Endometrium (tissue), 2 donors: ENCODE data around the gene SLC25A11.
A peak's percentile ranks its signal among the peaks of the same experiment; 100 is the strongest.
"Not testable (repeated sequence)": the region's sequence is repeated elsewhere in the genome, so short reads cannot be mapped to it uniquely, and the experiment has no call there.

Source experiments
- FAIRE-seq: peaks from 2 replicates; lab custom pipeline; 2012; peaks lifted over from hg19 to GRCh38; lab: Jason Lieb, UNC
- donor health status: control.
- donor health status: control.

SLC25A11 gene

DNA sequence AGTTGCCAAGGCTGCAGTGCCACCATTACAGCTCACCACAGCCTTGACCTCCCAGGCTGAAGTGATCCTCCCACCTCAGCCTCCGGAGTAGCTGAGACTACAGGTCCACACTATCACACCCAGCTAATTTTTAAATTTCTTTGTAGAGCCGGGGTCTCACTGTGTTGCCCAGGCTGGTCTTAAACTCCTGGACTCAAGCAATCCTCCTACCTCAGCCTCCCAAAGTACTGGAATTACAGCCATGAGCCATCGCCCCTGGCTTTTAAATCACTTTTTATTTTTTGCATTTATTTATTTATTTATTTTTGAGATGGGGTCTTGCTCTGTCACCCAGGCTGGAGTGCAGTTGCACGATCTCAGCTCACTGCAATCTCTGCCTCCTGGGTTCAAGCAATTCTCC lies 25.3 kb downstream of the SLC25A11 start:
- not testable (repeated sequence) for FAIRE-seq

- FAIRE-seq: no peak
These were observed 25.9 kb downstream of the SLC25A11 start for GRCh38 chr17:4913994-4914393.

DNA sequence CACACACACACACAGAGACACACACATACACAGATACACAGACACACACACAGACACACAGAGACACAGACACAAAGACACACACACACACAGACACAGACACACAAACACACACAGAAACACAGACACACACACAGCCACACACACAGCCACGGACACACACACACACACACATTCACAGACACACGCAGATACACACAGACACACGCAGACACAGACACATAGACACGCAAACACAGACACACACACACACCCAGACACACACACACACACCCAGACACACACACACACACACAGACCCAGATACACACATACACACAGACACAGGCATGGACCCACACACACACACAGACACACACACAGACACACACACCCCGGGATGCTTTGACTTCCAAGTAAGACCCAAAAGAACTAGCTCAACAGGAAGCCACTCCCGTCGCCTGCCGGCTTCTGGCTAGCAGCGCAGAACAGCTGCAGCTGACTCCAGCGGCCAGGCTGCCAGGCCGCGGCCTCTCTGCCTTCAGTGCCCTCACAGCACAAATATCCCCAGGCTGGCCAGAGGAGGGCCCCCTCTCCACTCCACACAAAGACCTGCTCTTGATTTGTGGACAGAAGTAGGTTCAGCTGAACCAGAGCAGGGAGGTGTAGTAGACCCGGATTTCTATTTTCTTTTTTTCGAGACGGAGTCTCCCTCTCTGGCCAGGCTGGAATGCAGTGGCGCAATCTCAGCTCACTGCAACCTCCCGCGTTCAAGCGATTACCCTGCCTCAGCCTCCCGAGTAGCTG lies 30.9 kb downstream of the SLC25A11 start:
- FAIRE-seq: peak; percentile 59

DNA sequence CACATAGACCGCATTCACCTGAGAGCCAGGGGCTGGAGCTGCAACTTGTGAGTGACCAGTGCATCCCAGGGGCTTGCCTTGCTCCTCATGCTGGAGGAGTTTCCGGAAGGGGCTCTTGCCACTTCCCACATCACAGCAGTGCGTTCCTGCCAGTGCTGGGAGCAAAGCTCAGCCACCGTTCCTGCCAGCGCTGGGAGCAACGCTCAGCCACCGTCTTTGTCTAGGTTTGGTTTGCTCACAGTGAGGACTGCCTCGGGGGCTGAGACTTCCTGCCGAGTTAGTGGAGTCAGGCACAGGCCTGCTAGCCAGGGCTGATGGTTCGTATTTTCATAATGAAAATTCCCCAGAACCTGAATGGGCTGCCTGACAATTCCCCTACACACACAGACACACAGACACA lies 31.5 kb downstream of the SLC25A11 start:
- no peak for FAIRE-seq

- not testable (repeated sequence) for FAIRE-seq
These were observed 33.2 kb downstream of the SLC25A11 start for GRCh38 chr17:4906642-4907041.

DNA sequence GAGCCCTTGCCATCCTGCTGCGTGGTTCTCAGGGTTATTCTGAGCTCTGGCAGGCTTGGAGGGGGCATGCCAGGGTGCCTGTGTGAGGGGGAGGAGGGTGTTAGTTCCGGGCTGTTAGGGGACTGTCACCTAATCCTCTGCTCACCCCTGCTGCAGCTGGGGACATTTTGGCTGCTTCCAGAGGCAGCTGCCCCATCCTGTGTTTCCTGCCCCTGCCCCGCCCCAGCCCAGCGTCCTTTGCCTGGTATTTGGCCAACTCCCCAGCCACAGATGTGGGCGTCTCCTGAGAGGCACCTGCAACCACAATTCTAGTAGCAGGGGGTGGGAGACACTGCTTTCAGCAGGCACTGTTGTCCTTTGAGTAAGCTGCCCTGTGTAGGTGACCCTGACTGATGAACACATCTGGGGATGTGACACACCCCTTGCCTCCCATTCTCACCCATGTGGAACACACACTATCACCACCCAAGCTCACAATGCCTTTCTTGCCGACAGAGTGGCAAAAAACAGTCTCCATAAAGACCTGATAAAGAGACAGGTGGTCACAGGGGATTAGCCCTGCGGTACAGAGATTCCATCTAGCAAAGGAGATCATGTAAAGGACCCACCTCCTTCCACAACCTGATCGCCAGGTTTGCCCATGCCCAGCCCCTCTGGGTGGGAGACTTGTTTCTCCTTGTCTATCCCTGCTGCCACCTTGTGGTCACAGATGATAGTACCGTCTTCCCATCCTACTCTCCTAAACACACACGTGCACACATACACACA lies 36.6 kb downstream of the SLC25A11 start, which contains the start of gene CHRNE:
Gene CHRNE (minus strand): TSS at position 48 of the 768 bp plus-strand sequence. CDS start 35 bp downstream, at position 13.
- FAIRE-seq: peak; percentile 48

GRCh38 chr17:4902540-4902939 lies 37.3 kb downstream of the SLC25A11 start:
- no peak for FAIRE-seq

DNA sequence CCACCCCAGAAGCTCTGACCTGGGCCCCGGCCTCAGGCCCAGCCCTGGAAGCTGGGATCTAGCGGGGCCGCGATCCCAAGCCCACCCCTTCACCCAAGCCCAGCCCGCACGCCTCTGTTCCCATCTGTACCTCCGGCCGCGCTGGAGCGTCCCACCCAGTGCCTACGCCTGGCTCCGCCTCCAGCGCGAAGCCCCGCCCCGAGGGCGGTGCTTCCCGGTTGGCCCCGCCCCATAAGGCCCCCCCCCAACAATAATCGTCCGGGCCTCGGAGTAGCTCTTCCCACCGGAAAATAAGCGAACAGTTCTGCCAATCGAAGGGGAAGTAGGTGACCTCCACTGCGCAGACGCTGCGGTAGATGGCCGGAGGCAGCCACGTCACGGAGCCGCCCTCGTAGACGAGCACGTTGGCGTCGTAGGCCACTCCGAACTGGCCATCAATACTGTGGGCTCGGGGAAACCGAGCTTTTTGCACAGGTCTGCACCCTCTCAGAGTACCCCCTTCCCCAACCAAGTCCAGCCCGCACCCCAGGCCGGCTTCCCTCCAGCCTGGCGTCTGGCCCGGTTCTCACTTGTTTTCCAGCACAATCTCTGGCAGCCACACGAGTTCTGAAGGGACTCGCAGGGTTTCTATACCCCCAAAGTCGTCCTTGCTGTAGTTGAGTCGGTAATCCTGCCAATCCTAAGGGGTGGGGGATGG lies 38.0 kb downstream of the SLC25A11 start:
- FAIRE-seq: no peak

- FAIRE-seq: no peak
These were observed 38.7 kb downstream of the SLC25A11 start for GRCh38 chr17:4901108-4901647.

DNA sequence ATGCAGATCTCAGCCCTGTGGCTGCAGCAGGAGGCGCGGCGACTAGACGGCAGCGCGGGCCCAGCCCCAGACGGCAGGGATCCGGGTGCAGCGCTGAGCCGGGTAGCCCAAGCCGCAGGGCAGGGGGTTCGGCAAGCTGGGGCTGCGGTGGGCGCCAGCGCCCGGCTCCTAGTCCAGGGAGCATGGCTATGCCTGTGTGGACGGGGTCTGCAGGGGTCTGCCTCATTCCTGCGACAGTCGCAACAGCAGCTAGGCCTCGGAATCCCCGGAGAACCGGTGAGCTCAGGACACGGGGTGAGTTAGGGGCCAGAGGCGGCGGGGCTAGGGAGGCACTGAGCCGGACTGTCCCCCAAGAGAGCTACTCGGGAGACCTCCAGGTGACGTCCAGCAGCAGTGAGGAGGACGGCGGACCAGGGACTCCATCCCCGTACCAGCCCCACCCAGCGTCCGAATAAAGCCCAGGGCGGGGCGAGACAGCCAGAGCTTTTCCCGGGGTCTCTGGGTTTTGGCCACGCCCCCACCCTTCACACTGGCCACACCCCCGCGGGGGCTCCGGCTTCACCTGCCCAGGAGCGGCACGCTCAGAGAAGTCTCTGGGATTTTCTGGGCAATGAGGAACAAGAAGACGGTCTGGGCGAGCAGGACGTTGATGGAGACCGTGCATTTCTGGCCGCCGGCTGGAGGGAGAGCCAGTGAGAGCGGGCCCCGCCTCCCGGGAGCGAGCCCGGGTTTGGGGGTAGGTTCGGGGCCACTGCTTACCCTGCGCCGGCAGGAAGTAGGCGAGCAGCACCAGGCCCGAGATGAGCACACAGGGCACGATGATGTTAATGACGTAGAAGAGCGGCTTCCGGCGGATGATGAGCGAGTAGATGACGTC lies 39.4 kb downstream of the SLC25A11 start:
- FAIRE-seq: no peak

DNA sequence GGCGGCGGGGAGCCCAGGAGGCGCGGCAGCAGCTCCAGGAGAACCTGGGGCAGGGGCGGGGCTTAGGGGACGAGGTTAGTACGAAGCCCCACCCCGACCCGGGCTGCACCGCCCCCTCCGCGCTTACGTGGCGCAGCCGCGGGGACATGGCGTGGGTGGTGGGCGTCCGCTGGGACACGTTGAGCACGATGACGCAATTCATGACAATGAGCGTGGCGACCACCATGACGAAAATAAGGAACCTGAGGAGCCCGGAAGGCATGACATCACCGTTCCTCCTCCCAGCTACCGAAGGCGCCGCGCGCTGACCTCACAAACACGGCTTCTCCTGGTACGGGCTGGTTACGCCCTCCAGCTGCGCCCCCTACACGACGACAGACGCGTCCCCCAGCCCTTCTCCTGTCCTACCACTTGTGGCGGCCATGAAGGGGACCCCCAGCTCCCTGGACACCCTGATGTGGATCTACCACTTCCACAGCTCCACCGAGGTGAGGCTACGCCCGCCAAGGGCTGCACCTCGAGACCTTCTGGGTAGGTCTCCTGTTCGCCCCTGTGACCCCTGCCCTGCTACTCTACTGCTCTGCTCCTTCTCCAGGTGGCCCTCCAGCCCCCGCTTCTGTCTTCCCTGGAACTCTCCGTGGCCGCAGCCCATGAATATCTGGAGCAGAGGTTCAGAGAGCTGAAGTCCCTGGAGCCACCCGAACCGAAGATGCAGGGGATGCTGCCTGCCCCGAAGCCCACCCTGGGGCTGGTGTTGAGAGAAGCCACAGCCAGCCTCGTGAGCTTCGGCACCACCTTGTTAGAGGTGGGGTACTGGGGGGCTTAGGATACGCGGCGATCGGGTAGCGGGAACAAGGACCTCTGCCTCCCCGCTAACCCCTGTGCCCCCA lies 40.3 kb downstream of the SLC25A11 start, which contains the start of gene C17orf107:
Gene C17orf107 (plus strand): TSS at position 196 of the 890 bp plus-strand sequence. CDS start 227 bp downstream, at position 423.
- no peak for FAIRE-seq

DNA sequence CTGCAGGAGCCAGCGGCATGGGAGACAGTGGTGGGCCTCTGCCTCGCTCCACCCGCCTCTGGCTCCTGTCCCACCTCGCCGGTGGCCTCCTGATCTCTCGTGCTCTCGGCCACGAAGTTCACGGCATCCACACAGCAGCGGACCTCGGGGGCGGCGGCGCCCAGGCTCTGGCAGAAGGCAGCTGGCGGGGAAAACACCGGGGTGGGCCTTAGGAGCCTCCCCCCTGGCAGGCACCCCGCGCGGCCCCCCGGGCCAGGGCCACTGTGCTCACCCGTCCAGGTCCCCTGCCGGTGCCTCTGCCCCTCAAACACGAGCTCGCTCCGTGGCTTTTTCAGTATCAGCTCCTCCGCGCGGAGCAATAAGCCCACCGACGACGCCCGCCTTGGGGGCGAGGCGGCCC lies 40.9 kb downstream of the SLC25A11 start:
- no peak for FAIRE-seq

- FAIRE-seq: no peak
These were observed 41.5 kb downstream of the SLC25A11 start for GRCh38 chr17:4898351-4898750.

- no peak for FAIRE-seq
These were observed 42.1 kb downstream of the SLC25A11 start for GRCh38 chr17:4897785-4898184.

GRCh38 chr17:4897198-4897687 lies 42.6 kb downstream of the SLC25A11 start:
- FAIRE-seq: no peak

- no peak for FAIRE-seq
These were observed 43.3 kb downstream of the SLC25A11 start for GRCh38 chr17:4896332-4897197.

DNA sequence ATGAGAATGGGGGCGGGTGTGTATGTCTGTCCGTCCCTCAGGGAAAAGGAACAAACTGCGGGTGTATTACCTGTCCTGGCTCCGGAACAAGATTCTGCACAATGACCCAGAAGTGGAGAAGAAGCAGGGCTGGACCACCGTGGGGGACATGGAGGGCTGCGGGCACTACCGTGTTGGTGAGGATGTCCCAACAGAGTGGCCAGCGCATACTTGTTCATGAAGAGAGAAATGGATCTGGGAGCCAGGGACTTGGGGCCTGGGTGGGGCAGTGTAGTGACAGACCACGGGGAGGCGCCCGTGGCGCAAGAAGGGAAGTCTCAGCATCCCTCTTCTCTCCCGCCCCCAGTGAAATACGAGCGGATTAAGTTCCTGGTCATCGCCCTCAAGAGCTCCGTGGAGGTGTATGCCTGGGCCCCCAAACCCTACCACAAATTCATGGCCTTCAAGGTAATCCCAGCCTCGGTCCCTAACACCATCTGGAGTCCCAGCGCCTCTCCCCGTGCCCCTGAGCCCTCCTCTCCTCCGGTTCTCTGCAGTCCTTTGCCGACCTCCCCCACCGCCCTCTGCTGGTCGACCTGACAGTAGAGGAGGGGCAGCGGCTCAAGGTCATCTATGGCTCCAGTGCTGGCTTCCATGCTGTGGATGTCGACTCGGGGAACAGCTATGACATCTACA lies 44.1 kb downstream of the SLC25A11 start:
- FAIRE-seq: no peak

- FAIRE-seq: no peak
These were observed 44.7 kb downstream of the SLC25A11 start for GRCh38 chr17:4895121-4895520.
